NCI-H345 (cell line): Measurements from ENCODE around the gene ORC1.
"Not testable (repeated sequence)": the region's sequence is repeated elsewhere in the genome, so short reads cannot be mapped to it uniquely, and the experiment has no call there.

Experiments
- DNase-seq: peaks from one replicate; lab custom pipeline; 2025; lab: John Stamatoyannopoulos, UW

ORC1 gene

DNA sequence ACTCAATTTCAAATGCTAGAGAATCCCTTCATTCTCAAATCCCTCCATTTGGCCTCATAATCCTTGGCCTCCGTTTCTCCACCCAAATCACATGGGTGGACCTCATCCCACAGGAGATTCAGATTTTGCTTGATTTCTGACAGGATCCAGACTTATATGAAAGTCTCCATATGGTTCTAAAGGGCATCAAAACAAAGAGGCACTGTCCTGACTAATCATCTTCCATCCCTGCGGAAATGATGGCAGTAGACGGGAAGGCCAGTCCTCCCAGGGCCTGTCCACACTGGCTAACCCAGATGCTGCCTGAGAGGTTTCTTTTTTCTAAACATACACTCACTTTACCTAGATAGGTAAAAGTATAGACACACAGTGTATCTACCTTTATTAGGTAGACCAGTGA lies 18.8 kb downstream of the ORC1 start:
- no peak for DNase-seq

DNA sequence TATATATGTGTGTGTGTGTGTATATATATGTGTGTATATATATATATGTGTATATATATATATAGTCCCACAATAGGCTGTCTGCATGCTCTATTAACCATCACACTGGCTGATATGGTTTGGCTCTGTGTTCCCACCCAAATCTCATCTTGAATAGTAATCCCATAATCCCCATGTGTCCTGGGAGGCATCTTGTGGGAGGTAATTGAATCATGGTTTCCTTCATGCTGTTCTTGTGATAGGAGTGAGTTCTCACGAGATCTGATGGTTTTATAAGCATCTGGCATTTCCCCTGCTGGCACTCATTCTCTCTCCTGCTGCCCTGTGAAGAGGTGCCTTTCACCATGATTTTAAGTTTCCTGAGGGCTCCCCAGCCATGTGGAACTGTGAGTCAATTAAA lies 34.4 kb downstream of the ORC1 start:
- not testable (repeated sequence) for DNase-seq

DNA sequence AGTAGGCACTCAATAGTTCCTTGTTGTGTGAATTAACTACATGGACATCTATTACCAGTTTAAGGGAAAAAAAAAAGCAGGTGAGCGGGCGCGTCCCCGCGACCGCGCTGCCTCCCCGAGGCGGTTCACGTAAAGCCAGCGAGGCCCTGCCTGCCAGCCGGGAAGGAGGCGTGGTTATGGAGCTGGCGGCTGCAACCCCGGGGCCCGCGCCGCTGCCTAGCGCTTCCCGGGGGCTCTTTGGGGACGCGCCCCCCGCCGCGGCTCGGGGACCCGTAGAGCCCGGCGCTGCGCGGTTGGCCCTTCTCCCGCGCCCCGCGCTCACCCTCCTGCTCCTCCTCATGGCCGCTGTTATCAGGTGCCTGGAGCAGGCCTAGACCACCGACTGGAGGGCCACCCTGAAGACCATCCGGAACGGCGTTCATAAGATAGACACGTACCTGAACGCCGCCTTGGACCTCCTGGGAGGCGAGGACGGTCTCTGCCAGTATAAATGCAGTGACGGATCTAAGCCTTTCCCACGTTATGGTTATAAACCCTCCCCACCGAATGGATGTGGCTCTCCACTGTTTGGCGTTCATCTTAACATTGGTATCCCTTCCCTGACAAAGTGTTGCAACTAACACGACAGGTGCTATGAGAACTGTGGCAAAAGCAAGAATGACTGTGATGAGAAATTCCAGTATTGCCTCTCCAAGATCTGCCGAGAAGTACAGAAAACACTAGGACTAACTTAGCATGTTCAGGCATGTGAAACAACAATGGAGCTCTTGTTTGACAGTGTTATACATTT lies 35.6 kb downstream of the ORC1 start:
- peak; percentile 84 for DNase-seq

DNA sequence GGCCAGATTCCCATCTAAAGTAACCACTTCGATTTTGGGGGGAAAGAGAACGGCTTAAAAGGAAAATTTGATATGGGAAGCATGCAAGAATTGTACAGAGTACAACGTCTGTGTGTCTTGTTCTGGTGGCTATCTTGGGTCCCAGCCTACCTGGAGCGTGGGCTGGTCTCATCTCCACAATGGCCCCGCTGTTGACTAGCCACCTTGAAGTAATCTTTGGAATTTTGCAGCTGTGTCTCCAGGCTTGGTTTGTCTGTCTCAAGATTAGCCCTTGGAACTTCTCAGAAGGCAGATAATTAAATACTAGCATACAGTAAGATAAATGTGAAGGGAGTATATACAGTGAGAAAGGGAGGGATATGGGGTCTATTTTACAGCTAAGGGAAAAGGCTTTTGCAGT lies 37.0 kb downstream of the ORC1 start:
- no peak for DNase-seq

DNA sequence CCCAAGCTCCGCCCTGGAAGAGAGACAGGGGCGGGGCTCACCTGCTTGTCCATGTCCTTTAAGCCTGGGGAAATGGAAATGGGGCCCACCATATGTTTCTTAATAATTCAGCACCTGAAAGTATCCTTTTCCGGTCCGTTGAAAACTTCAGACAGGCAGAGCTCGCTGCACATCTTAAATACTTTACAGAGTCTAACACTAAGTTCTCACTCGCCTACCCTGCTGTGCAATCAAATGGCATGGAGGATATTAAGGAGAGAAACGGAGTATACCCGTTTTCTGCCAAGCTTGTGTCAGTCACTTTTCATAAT lies 37.8 kb downstream of the ORC1 start:
- no peak for DNase-seq

DNA sequence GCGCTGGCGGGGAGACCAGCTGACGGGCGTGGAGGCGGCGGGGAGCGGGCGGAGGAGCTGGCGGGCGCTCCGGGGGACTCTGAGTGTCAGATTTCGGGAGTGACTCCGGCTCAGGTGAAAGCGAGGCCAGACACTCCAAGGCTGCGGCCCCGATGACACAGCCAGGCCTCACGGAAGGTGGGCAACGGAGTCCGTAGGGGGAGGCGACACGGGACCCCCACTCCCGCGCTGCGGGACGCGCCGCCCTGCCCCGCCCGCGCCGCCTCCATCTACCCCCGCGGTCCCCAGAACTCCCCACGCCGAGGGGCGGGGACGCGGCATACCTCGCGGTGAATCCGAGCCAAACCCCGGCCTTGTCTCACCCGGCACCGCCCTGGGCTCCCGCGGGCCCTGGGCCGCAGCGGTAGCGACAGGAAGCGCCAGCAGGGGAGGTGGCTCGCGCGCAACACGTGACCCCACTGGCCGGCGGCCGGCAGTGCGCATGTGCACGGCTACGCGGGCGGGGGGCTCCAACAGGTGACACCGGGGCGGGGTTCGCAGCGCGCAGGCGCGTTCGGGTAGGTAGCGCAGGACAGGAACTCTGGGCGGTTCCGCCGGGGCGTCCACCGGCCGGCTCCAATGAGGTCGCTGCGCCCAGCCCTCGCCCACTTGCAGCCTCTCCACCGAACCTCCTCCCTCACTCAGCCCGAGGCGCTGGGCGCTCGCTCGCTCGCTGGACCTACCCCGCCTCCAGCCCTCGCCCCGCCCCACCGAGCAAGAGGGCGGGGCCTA lies 38.3 kb downstream of the ORC1 start, which contains the start of gene CC2D1B:
TSS of gene CC2D1B (minus strand) at position 460 of the 771 bp plus-strand sequence. CDS start 1,585 bp downstream, outside the sequence.
- DNase-seq, result peak; percentile 99

DNA sequence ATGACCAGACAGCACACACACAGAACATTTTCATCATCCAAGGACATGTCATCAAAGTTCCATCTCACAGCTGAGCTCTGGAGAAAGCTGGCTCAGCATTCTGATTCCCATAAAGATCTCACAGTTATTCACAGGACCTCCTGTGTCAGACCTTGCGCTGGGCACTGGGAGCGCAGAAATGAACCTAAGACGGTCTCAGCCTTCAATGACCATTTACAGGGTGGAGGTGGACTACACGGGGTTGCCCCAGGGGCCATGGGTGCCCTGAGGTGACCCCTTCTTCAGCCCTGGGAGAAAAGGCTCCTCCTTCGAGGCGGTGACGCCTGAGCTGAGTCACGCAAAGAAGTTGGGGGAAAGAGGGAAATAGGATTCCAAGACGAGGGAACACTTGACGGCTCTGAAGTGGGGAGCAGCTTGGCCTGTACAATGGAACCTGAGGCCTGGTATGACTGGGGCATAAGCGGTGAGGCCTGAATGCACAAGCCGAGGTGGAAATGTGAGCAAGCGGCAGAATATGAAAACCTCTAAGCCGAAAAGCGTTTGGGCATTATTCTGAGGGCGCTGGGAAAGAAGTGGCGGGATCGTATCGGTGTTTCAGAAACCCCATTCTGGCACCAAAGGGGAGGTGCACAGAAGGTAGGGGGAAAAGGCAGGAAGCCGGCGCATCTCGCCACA lies 39.0 kb downstream of the ORC1 start:
- DNase-seq, result no peak

DNA sequence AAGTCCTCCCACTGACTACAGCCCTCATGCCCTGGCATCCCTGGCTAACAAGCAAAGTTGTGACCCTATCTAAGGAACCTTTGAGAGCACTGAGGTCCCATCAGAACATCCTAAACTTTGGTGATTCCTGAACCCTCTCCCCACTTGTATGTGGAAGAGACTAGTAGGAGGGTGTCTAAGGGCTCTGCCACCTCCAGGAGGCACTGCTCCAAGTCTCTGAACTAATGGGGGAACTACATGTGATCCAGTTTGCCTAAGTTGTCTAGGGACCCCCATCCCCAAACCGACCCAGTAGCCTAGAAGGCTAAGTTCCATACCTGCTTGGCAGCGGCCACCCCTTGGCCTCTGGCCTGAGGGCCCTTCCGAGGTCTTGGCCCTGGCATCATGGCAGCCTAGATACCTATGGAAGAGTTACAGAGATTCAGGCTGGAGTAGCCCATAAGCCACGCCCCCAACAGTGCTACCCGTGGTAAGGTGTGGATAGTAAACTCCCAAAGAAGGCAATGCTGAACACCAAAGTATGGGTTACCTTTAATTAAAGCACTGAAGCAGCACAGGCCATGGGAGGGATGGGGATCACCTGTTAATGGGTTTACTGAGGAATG lies 39.9 kb downstream of the ORC1 start:
- no peak for DNase-seq

DNA sequence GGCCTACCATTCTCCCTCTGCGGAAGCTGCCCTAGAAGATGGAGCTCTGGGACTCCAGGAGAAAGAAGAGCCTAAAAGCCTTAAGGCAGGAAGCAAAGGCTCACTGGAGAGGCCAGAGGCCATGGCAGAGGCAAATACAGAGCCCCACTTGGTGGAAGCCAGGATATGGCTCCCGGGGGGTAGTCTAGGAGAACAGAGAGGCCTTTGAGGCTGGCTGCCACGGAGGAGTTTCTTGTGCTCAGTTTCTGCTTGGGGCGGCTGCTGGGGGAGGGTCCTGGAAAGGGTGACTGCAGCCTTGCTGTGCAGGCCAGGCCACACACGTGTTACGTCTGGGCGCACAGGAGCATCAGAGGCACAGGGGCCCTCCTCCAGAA lies 43.6 kb downstream of the ORC1 start:
- no peak for DNase-seq

DNA sequence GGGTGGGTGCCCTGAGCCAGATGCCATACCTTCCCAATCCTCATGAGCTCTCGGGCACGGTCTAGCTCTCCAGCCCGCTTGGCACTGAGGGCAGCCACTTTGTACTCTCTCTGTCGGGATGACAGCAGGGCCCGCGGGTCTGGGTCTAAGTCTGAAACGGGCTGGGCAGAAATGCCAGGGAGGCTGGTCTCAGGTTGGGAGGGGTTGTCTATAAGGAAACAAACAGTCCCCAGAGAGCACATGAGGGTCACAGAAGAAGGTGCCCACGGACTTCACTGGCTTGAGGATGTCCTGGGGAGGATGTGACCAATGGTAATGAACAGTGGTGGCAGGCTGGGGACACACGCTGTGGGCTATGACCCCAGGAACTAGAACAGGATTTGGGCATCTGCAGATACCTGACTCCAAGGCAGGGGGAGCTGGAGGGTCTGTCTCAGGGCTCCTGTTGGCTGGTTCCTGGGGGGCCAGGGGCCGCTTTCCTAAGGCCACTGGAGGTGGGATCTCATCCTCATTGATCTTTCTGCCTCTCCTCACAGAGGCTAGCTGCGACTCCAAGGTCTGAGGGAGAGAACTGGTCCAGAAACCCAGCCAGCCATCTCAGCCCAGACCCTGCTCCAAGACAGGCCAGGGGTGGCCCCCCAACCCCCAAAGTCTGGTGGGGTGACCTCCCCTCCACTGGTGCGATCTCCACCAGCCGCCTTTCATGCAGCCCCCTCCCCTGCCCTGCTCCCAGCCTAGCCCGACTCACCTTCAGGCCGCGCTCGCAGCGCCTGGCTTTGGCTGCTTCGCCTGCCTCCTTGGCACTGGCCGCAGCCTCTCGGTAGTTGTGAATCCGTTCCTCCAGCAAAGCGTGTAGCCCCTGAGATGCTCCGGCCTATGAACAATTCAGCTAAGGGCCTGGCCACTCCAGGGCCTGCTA lies 44.3 kb downstream of the ORC1 start:
- DNase-seq, result no peak

DNA sequence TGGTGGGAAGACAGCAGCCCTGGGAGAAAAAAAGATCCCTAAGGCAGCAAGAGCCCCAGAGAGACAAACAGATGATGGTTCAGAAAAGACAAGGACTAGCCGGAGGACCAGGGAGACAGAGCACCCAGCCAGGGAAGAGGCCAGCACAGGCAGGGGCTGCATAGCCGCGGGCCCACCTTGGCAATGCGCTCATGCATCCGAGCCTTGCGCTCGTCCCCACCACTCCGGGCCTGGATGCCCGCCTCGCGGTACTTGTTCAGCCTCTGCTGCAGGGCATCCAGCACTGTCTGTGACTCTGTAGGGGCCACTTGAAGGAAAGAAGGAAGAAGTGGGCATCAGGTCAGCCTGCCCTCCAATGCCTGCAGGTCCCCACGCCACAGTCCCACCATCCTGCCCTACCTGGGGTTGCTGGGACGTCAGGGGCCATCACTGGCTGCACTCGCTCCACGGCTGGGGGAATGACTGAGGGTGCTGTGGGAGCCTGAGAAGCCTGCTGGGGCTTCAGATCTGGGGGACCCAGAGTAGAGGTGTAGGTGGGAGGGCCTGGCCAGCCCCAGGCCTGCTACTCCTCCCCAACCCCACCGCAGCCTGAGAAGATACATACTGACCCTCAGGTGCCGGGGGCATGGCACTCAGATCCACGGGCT lies 45.2 kb downstream of the ORC1 start:
- no peak for DNase-seq

DNA sequence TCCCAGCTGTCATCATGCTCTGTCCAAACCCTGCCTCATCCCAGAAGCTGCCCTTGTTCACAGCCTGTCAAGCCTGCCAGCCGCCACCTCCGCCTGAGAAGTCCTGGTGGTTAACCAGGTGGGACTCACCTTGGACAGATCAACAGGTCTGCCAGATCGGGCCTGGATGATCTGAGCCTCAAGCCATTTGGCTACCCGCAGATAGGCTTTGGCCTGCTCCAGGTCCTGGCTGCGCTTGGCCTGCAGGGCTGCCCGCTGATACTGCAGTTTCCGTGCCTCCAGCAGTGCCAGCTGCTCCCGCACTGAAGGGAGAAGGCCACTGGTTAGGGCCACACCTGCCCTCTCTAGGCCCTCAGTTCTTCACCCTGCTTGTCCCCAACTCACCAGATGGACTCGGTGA lies 46.8 kb downstream of the ORC1 start:
- no peak for DNase-seq

DNA sequence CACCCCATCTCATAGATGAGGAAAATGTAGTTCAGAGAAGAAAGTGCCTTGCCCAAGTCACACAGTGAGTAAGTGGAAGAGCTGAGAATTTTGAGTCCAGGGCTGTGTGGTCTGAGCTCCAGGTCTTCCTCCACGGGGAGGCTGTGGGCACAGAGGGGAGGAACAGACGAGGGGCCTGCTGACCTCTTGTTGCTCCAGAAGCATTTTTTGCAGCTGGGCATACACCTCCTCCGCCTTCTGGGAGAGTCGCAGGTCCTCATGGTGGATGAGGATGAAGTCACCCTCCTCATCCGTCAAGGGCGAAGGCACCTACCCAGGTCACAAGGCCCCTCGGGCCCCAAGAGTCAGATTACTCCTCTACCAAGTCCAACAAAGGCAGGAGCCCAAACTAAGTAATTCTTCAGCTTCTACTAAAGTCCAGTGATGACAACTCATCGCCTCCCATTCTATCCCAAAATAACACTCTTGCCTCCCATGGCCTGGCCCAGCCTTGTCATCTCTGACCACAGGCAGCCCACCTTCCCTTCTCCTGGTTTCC lies 47.3 kb downstream of the ORC1 start:
- DNase-seq, result no peak

DNA sequence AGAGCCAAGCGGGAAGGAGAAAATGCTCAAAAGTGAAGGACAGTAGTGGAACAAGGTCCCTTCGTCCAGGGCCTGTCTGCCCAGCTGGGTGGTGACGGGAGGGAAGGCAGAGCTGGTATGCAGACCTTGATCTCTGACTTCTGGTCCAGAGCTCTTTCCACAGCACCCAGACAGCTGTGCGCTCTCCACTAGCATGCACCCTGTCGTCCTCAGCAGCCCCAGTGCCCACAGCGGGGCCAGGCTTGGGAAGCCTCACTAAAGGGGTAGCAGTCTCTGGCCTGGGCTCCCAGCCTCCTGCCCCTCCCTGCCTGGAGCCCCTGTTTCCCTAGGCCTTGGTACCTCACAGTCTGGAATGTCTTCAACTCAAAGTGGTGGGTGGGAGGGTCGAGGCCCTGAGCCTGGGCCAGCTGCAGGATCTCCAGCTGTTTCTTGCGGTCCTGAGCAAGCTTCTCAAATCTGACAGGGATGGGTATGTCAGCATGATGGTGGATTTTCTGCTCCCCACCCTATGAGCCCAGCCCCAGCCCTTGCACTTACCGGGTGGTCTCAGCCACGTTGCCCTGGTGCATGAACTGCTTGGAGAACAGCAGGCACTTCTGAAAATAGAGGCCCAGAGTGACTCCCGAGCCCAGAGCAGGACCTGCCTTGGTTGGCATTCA lies 48.2 kb downstream of the ORC1 start:
- DNase-seq, result no peak

DNA sequence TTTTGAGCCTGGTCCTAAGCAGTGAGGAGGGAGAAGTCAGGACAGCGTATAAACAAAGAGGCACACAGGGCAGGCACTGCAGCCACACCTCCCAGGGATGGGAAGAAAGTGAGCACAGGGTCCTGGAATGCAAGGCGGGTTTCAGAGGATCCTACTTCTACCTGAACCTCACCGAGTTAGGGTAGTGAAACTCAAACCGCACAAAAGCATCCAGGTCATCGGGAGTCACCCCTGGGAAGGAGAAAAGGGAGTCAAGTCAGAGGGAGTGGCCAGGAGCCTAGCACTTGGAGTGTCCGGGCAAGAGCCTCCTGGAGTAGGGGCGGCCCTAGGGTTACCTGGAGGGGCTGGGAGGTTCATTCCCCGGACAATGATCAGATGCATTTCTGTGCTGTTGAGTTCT lies 48.8 kb downstream of the ORC1 start:
- DNase-seq, result no peak

DNA sequence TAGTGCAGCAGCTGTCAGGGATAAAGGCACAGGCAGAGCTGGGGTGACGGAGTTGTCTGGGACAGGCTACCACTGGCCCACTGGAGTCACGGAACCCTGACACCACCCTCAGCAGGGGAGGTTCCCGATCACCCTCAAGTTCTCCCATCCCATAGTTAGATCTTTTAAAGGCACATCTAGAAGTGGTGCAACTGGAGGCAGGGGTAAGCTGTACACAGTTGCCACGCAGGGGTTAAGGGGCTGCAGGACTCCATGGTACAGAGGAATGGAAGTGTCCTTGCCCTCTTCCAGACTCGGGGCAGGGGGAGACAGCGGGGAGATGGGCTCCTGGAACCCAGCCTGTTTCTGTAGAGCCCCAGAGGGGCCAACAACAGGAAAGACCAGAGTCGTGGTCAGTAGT lies 51.5 kb downstream of the ORC1 start:
- no peak for DNase-seq

DNA sequence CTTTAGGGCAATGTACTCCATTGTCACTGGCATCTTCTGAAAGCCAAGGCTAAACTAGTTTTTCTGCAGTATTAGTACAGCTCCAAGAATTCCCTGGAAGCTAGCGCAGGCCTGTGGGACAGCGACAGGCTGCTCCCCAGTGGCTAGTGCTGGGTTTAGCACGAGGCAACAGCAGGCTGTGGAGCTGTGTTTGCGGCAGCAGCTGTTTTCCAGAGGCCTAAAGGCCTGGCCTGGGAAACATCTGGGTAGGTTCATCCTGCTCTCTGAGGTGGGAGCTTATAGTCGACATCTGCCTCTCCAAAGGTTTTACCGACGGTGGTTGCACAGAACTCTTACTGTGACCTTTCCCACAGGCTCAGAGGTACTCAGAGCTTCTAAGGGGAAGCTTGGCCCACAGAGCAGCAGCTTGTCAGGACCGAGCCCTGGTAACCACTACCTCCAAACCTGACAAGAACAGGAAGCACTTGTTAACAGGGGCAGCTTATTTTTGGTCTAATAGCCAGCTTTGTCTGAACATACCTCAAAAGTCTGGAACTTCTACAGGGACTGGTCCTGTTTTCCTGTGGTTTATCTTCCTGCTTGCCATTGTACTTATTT lies 55.4 kb downstream of the ORC1 start:
- peak; percentile 10 for DNase-seq

DNA sequence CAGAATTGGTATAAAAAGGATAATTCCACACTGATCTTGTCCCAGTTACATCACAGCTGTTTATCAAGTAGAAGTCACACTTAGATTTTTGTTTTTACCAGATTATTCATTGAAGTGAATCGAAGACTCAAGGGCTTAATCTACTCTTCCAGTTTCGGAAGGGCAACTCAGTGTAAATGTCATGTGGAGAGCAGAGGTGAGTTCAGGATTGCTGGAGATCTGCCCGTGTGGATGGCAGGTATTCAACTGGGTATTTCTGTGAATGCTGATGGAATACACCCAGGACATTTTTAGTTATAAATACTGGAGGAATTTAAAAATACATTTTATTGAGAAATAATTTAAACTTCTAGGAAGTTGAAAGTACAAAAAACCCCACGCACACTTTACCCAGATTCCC lies 57.6 kb downstream of the ORC1 start:
- no peak for DNase-seq

DNA sequence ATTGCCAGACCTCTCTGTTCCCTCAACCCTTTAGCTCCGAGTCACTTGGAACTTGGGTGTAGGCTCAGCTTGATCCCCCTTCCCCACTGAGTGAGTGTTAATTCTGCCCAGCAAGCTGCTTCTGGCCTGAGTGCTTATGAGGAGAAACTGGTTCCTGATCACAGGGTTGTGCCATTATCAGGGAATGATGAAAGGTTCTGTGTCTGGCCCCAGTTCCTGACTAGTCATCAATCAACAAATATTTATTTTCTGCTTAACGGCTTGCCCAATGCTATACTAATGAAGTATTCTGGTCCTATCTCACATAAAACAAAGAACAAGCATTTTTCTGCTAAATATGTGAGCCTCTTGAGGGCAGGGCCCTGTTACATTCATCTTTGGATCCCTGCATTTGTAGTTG lies 59.0 kb downstream of the ORC1 start:
- DNase-seq, result no peak

DNA sequence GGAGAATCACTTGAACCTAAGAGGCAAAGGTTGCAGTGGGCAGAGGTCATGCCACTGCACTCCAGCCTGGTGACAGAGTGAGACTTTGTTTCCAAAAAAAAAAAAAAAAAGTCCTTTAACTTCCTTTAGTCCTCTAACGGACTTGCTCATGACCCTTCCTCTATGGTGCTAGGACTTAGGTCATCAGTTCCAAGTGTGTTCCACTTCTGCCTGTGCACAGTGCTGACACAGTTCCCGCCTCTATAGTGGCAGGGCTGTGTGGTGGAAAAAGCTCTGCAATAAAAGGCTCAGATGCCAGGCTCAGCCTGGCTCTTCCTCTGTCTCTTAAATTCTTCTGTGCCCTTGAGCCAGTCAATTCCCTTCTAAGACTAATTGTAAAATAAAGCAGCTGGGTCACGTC lies 60.2 kb downstream of the ORC1 start:
- DNase-seq, result no peak
